Epithelial cell of proximal tubule (primary cell): Measurements from ENCODE around the gene HEXIM1. TPM values are rescaled to one million over a fixed set of nuclear protein-coding genes. Genes with fewer than 3 reads are reported as not detected.
A peak's percentile ranks its signal among the peaks of the same experiment; 100 is the strongest.

Experiments used
- DNase-seq: peaks from one replicate; pipeline ENCODE4 v3.0.0-alpha.2; 2011; ENCODE audit warnings: low read depth
- H3K4me3 ChIP-seq: 2 replicates; pipeline ENCODE4 v1.5.1; 2011; ENCODE audit warnings: low read depth, mild to moderate bottlenecking, low read length
- total RNA-seq: library from RNA; depleted of rRNA; stranded (reverse); fragments of >200 nt; gene quantifications from 2 replicates; pipeline ENCODE4 v1.2.3, GENCODE V29; 2015
- TF ChIP-seq, protein P1 (sequence below): conservative IDR thresholded peaks from 2 replicates; pipeline ENCODE4 v1.5.1; 2012; ENCODE audit warnings: low read depth, mild to moderate bottlenecking, low read length

The HEXIM1 gene
- total RNA-seq, 1 donor from 2014 or later, result 11.0 TPM

DNA sequence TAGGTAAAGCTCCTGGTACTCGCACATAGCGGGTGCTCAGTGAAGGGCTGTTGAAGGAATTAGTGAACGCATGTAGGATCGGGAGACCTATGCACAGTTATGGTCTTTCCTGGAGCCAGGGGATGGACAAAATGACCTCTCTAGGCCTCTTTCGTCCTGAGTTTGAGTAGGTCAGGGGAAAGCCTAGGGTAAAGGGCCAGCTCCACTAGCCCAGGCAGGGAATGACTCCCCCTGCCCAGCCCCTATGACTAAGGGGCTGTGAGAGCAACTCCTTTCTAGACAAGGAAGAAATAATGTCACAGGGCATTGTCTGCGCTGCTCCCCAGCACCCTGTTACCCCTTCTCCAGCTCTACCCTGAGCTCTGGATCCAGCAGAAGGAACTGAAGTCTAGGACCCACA lies 48.8 kb downstream of the HEXIM1 start:
- no peak overlapping the region for H3K4me3 ChIP-seq
- TF ChIP-seq, protein P1, sequence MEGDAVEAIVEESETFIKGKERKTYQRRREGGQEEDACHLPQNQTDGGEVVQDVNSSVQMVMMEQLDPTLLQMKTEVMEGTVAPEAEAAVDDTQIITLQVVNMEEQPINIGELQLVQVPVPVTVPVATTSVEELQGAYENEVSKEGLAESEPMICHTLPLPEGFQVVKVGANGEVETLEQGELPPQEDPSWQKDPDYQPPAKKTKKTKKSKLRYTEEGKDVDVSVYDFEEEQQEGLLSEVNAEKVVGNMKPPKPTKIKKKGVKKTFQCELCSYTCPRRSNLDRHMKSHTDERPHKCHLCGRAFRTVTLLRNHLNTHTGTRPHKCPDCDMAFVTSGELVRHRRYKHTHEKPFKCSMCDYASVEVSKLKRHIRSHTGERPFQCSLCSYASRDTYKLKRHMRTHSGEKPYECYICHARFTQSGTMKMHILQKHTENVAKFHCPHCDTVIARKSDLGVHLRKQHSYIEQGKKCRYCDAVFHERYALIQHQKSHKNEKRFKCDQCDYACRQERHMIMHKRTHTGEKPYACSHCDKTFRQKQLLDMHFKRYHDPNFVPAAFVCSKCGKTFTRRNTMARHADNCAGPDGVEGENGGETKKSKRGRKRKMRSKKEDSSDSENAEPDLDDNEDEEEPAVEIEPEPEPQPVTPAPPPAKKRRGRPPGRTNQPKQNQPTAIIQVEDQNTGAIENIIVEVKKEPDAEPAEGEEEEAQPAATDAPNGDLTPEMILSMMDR, result no peak
- no peak for DNase-seq

DNA sequence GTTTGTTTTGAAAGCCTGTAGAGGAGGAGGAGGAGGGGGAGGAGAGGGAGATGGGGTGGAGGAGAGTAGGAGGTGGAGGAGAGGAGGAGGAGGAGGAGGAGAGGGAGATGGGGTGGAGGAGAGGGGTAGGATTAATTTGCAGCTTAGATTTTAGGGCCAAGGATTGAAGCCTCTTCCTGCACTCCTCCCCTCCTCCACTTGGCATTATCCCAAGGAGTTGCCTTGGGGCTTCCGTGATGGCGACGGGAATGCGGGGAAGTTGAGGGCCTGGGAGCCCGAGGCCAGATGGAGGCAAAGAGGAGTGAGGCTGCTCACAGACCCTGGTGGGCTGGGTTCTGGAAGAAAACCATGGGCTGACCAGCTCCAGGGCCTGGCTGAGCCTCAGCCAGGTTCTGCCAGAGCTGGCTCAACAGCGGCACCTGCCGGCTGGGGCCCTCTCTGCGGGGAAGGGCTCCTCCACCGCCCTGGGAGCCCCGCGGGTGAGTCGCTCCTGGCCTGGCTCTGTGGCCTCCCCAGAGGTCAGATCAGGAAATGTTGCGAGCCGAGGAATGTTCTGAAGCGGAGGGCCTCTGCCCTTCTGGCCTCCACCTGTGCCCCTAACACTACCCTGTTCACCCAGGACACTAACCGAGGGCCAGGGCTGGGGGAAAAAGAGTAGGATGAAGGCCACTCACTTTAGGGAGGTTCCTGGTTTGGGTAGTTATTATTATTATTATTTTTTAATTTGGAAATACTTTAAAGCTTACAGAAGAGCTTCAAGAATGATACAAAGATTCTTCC lies 49.5 kb downstream of the HEXIM1 start:
- DNase-seq, result no peak
- no peak overlapping the region for H3K4me3 ChIP-seq
- TF ChIP-seq, protein P1, result peak; percentile 99

DNA sequence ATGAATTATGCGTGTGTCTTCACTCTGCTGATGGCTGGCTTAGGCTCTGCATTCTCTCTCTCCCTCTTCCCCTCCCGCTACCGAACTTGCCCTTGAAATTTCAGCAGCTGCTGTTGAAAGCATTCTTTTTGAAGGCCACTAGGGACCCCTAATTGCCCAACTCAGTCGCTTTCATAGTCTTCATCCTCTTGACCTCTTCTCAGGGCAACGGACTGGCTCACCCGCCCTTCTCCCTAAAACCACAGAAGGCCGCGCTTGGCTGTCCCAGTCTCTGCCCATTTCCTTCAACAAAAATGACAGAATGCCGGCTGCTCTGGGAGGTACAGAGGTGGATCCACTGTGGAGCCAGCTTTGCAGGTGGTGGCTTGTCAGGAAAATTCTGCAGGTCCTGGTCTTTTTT lies 52.4 kb downstream of the HEXIM1 start:
- H3K4me3 ChIP-seq, result no peak overlapping the region
- TF ChIP-seq, protein P1, result no peak
- DNase-seq, result no peak

DNA sequence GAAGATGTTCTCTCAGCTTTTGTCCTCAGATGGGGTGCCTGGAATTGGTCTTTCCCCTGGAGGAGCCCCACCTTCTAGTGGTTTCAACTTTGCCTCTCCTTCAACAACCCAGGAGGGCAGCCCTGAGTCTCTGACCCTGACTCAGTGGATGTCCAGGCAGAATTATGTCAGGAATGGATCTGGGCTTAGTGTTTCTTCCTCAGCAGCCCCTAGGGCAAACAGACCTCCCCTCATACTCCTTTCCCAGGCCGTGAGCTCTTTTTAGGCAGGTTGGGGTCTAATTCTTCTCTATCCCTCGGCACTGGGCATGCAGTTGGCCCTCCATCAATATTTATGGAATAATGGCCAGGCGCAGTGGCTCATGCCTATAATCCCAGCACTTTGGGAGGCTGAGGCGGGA lies 53.2 kb downstream of the HEXIM1 start:
- TF ChIP-seq, protein P1, result no peak
- no peak overlapping the region for H3K4me3 ChIP-seq
- no peak for DNase-seq

Other genes with a start within 250 kb of the HEXIM1 start
- 78.1 and 129 TPM in 2 replicates for gene EFTUD2, start 249.0 kb upstream of the HEXIM1 start, total RNA-seq
- gene GFAP, start 233.0 kb upstream of the HEXIM1 start, total RNA-seq, result 0.58 and 1.0 TPM in 2 replicates
- gene KIF18B, start 200.7 kb upstream of the HEXIM1 start, total RNA-seq, result 22.5 and 26.3 TPM in 2 replicates
- 0.22 TPM in 1 of 2 replicates, not detected in the other for gene C1QL1, start 180.2 kb upstream of the HEXIM1 start, total RNA-seq
- 40.4 and 44.4 TPM in 2 replicates for gene DCAKD, start 96.8 kb upstream of the HEXIM1 start, total RNA-seq
- 81.9 and 82.5 TPM in 2 replicates for gene NMT1, start 87.2 kb upstream of the HEXIM1 start, total RNA-seq
- gene PLCD3, start 16.0 kb upstream of the HEXIM1 start, total RNA-seq, result 46.0 and 107 TPM in 2 replicates
- gene ACBD4, start 12.8 kb upstream of the HEXIM1 start, total RNA-seq, result 4.5 and 11.3 TPM in 2 replicates
- gene HEXIM2, start 13.4 kb downstream of the HEXIM1 start, total RNA-seq, result 3.0 and 6.1 TPM in 2 replicates
- 5.1 and 5.7 TPM in 2 replicates for gene FMNL1, start 73.4 kb downstream of the HEXIM1 start, total RNA-seq
- gene SPATA32, start 113.6 kb downstream of the HEXIM1 start, total RNA-seq, result not detected in 2 replicates
- gene MAP3K14, start 168.5 kb downstream of the HEXIM1 start, total RNA-seq, result 6.6 and 9.5 TPM in 2 replicates